Measurements from ENCODE around the gene HDGFL2.

Gene HDGFL2

GRCh38 chr19:4444765-4445741 is 27.0 kb upstream of the HDGFL2 start:
- no peak overlapping the region for H3K4me3 ChIP-seq (ENCODE audit: control insufficient read depth, low read depth, low read length)
- TF ChIP-seq, protein P1, sequence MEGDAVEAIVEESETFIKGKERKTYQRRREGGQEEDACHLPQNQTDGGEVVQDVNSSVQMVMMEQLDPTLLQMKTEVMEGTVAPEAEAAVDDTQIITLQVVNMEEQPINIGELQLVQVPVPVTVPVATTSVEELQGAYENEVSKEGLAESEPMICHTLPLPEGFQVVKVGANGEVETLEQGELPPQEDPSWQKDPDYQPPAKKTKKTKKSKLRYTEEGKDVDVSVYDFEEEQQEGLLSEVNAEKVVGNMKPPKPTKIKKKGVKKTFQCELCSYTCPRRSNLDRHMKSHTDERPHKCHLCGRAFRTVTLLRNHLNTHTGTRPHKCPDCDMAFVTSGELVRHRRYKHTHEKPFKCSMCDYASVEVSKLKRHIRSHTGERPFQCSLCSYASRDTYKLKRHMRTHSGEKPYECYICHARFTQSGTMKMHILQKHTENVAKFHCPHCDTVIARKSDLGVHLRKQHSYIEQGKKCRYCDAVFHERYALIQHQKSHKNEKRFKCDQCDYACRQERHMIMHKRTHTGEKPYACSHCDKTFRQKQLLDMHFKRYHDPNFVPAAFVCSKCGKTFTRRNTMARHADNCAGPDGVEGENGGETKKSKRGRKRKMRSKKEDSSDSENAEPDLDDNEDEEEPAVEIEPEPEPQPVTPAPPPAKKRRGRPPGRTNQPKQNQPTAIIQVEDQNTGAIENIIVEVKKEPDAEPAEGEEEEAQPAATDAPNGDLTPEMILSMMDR (IDR thresholded peaks at IDR 0.05; ENCODE audit: control insufficient read depth, insufficient read depth, low read depth, low read length, missing control alignments), result no peak
- DNase-seq (ENCODE audit: low read depth), result no peak

DNA sequence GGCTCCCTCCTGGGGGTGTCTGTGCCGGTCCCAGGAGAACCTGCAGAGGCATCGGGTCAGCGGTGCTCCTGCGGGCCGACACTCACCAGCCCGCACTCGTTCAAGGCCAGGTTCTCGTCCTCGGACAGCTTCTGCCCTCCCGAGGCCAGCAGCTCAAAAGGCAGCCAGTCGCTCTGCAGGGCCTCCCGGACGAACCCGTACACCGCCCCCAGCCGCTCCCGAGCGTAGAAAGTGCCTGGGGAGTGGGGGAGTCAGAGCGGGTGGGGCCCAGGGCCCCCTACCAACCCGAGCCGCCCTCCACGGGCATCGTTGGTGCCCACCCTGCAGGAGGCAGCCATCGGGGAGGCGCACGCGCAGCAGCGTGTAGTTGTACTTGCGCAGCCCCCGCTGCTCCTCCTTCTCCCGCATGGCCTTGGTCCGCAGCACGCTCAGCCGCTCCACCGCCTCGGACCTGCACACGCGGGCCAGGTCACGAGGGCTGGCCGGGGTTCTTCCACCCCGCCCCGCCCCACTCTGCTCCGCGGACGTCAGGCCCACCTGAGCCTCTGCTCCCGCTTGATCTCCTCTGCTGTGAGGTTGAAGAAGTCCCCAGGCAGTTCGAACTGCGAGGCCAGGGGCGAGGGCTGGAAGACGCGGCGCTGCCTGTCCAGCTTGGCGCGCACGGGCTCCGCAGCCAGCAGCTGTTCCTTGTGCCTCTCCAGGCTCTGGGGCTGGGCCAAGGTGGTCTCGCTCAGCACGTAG is 26.0 kb upstream of the HDGFL2 start:
- H3K4me3 ChIP-seq (ENCODE audit: control insufficient read depth, low read depth, low read length), result no peak overlapping the region
- DNase-seq (ENCODE audit: low read depth), result no peak
- TF ChIP-seq, protein P1 (IDR thresholded peaks at IDR 0.05; ENCODE audit: control insufficient read depth, insufficient read depth, low read depth, low read length, missing control alignments), result no peak

DNA sequence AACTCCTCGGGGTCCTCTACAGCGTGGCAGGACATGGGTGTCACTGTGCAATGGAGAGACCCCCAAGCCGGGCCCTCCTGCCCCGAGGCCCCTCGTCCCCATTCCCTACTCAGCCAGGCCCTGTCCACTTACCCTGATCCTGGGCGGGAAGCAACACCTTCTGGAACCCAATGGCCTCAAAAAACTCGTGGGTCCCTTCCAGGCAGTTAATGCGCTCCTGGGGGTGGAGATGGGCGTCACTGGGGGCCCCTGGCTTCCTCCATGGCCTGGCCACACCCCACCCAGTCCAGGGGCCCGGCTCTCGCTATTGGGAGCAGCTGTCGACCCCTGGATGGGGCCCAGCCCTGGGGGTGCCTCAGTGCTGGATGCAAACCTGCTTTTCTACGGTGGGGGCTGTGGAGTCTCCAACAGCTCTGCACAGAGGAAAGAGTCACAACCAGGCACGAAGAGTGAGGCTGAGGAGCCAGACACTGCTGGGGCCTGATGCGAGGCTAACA is 25.3 kb upstream of the HDGFL2 start:
- no peak overlapping the region for H3K4me3 ChIP-seq (ENCODE audit: control insufficient read depth, low read depth, low read length)
- no peak for DNase-seq (ENCODE audit: low read depth)
- TF ChIP-seq, protein P1 (IDR thresholded peaks at IDR 0.05; ENCODE audit: control insufficient read depth, insufficient read depth, low read depth, low read length, missing control alignments), result no peak

DNA sequence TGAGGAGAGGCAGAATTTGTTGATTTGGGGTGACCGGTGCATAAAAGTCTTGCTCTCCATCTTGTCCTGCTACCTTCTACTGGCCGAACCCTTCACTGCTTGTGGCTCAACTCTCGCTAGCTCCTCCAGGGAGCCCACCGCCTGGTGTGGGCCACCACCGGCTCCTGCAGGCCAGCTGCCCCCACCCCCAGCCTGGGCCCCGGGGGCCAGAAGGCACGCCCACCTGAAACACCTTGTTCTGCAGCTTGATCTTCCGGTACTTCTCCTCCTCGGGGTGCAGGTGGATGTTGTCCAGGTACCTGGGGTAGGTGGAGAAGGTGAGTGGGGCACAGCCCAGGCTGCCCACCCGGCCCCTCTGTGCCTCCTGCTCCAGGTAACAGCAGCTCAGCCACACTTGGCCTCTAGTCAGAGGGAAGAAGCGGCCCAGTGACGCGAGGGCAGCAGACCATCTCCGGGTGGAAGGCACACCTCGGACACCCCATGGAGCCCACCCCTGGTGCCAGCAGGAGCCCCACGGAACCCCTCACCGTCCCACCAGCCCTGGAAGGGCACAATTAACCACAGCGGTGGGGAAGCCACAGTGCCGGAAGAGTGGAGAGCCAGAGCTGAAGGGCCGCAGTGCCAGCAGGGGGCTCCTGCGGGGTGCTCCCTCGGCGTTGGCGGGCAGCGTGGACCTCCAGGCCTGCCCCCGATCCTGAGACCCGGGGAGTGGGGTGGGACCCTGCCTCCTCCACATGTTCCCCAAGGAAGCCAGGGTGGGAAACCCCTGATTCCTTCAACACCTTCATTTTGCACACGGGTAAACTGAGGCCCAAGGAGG is 24.6 kb upstream of the HDGFL2 start:
- DNase-seq (ENCODE audit: low read depth), result no peak
- no peak overlapping the region for H3K4me3 ChIP-seq (ENCODE audit: control insufficient read depth, low read depth, low read length)
- TF ChIP-seq, protein P1 (IDR thresholded peaks at IDR 0.05; ENCODE audit: control insufficient read depth, insufficient read depth, low read depth, low read length, missing control alignments), result no peak

DNA sequence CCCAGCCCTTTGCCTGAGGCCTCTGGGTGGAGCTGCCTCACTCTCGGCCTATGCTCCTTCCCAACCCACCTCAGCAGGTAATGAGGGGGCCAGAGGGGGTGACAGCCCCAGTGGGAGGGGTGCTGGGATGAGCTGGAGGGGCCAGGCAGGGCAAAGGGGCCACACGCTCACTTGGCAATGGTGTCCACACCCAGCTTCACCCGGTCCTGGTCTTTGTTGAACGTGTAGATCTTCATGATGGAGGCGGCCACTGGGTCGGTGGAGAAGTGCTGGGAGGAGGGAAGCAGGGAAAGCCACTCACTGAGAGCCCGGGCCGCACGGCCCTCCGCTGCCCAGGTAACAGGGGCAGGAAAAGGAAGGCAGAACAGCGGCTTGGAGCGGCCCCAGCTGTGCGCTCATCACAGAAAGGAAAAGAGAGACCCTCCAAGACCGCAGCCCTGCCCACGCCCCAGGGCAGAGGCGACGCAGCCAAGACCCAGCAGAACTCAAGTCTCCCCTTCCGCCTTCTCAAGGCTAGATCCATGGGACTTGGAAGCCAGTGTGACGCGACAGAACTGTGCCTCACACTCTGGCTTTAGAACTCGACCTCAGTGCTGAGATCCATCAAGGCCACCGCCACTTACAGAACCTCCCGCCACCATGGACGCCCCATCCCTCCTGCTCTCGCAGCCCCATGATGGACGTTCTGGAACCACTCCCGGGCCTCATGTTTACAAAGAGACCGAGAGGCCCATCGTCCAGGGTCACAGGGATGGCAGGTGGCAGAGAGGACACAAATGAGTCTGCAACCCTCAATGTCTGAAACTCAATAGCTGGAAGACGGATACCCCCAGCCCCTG is 23.7 kb upstream of the HDGFL2 start:
- DNase-seq (ENCODE audit: low read depth), result no peak
- TF ChIP-seq, protein P1 (IDR thresholded peaks at IDR 0.05; ENCODE audit: control insufficient read depth, insufficient read depth, low read depth, low read length, missing control alignments), result no peak
- no peak overlapping the region for H3K4me3 ChIP-seq (ENCODE audit: control insufficient read depth, low read depth, low read length)
